Keratinocyte (primary cell): ENCODE measurements around the gene NAPA. TPM values are rescaled to one million over a fixed set of nuclear protein-coding genes. Genes with fewer than 3 reads are reported as not detected.
"Not testable (repeated sequence)": the region's sequence is repeated elsewhere in the genome, so short reads cannot be mapped to it uniquely, and the experiment has no call there.

Source experiments
- DNase-seq: peaks from one replicate; pipeline ENCODE4 v3.0.0-alpha.2; 2011; ENCODE audit warnings: low read depth, missing footprints, low spot score
- FAIRE-seq: peaks from 2 replicates; lab custom pipeline; 2011; peaks lifted over from hg19 to GRCh38; lab: Jason Lieb, UNC
- H2AFZ ChIP-seq: 2 replicates; pipeline ENCODE4 v1.6.0; 2012; ENCODE audit warnings: low read length, control low read depth, inconsistent platforms; ENCODE audit not compliant: control insufficient read depth
- H3K27ac ChIP-seq: 2 replicates; pipeline ENCODE4 v1.5.1; 2011; ENCODE audit warnings: low read length; ENCODE audit not compliant: control insufficient read depth, insufficient read depth
- H3K27me3 ChIP-seq: 3 replicates; pipeline ENCODE4 v1.6.0; 2011; ENCODE audit warnings: low read length; ENCODE audit not compliant: control insufficient read depth, insufficient read depth; ENCODE audit errors: extremely low read depth
- H3K36me3 ChIP-seq, 2 experiments: 2 replicates in 1 of 2; 3 replicates in 1 of 2; pipeline ENCODE4 v1.5.1; 2011; ENCODE audit warnings: low read length in 2 of 2, mild to moderate bottlenecking in 1 of 2; ENCODE audit not compliant: control insufficient read depth in 2 of 2, insufficient read depth in 2 of 2; ENCODE audit errors: extremely low read depth in 1 of 2
- H3K4me1 ChIP-seq: 3 replicates; pipeline ENCODE4 v1.5.1; 2011; ENCODE audit warnings: low read length; ENCODE audit not compliant: control insufficient read depth, insufficient read depth; ENCODE audit errors: extremely low read depth
- H3K4me2 ChIP-seq: 3 replicates; pipeline ENCODE4 v1.6.0; 2011; ENCODE audit warnings: low read depth, low read length; ENCODE audit not compliant: control insufficient read depth, insufficient read depth; ENCODE audit errors: extremely low read depth
- H3K4me3 ChIP-seq, 3 experiments: fragments of 200-600 bp in 1 of 3; sonication (generic) in 1 of 3; 2 replicates in 2 of 3; 3 replicates in 1 of 3; pipeline ENCODE4 v1.5.1; 2011 to 2016; ENCODE audit warnings: low read length in 3 of 3, mild to moderate bottlenecking in 3 of 3, control low read depth in 2 of 3, inconsistent platforms in 1 of 3, low read depth in 1 of 3, mixed read lengths in 1 of 3, mixed run types in 1 of 3, moderate library complexity in 1 of 3; ENCODE audit not compliant: control insufficient read depth in 2 of 3, insufficient read depth in 2 of 3; ENCODE audit errors: extremely low read depth in 1 of 3
- H3K79me2 ChIP-seq: 2 replicates; pipeline ENCODE4 v1.6.0; 2012; ENCODE audit warnings: low read length; ENCODE audit not compliant: control insufficient read depth, insufficient read depth
- H3K9ac ChIP-seq: 3 replicates; pipeline ENCODE4 v1.6.0; 2011; ENCODE audit warnings: low read length; ENCODE audit not compliant: control insufficient read depth, insufficient read depth; ENCODE audit errors: extremely low read depth
- H3K9me1 ChIP-seq: 3 replicates; pipeline ENCODE4 v1.6.0; 2011; ENCODE audit warnings: low read length; ENCODE audit not compliant: control insufficient read depth, insufficient read depth; ENCODE audit errors: extremely low read depth
- H3K9me3 ChIP-seq: 2 replicates; pipeline ENCODE4 v1.5.1; 2012; ENCODE audit warnings: low read depth, low read length; ENCODE audit not compliant: control insufficient read depth
- H4K20me1 ChIP-seq: 3 replicates; pipeline ENCODE4 v1.6.0; 2011; ENCODE audit warnings: low read length; ENCODE audit not compliant: control insufficient read depth, insufficient read depth; ENCODE audit errors: extremely low read depth
- EZH2 ChIP-seq: IDR thresholded peaks from one replicate; pipeline ENCODE4 v1.6.1; 2012; ENCODE audit warnings: inconsistent platforms, mild to moderate bottlenecking, low read length, moderate library complexity
- dilution Hi-C: fragments of 300-500 bp; cut with MboI; formaldehyde crosslinking; loops from one replicate; pipeline ENCODE4 v1.7.0; 2020; ENCODE audit warnings: low sequenced_read_pairs; ENCODE audit not compliant: extremely low pct_ligation_motif_present
- polyA plus RNA-seq, 5 experiments: library from polyadenylated mRNA; depleted of rRNA in 3 of 5; stranded (reverse) in 3 of 5; stranded (forward) in 1 of 5; unstranded in 1 of 5; fragments of >200 nt; gene quantifications; 1 replicate in 1 of 5; 2 replicates in 3 of 5; 3 replicates in 1 of 5; pipeline versions ENCODE4 v1.2.1 to v1.2.3, GENCODE V29; 2011 to 2012; ENCODE audit warnings: missing spikeins in 2 of 5, low read depth in 1 of 5, low replicate concordance in 1 of 5
- TF ChIP-seq, protein P1 (sequence below), 3 experiments: IDR thresholded peaks in 1 of 3; conservative IDR thresholded peaks in 1 of 3; optimal IDR thresholded peaks in 1 of 3; 2 replicates in 2 of 3; 3 replicates in 1 of 3; pipeline versions ENCODE3 to v1.5.1; 2011; ENCODE audit warnings: low read length in 3 of 3, mild to moderate bottlenecking in 3 of 3, moderate library complexity in 2 of 3, control low read depth in 1 of 3, inconsistent platforms in 1 of 3; ENCODE audit not compliant: insufficient read depth in 2 of 3; ENCODE audit errors: extremely low read depth in 1 of 3

The NAPA gene
- polyA plus RNA-seq, 1 donor (not counting 4 experiments of a cell fraction or from before 2014, with no cell fraction given): 89.0 TPM

GRCh38 chr19:47487551-47488515 is 27.0 kb downstream of the NAPA start:
- H4K20me1 ChIP-seq: no peaks in the 10 kb centered on the region
- H3K27me3 ChIP-seq: no peaks in the 10 kb centered on the region
- no peaks in the 10 kb centered on the region for H3K79me2 ChIP-seq
- dilution Hi-C loops: no loop called here
- H3K4me1 ChIP-seq: peaks cover 13% of the 10 kb centered on the region
- no peak overlapping the region for H3K4me3 ChIP-seq
- no peak overlapping the region for H3K27ac ChIP-seq
- no peaks in the 10 kb centered on the region for H3K9me1 ChIP-seq
- TF ChIP-seq EZH2: no peak
- TF ChIP-seq, protein P1, sequence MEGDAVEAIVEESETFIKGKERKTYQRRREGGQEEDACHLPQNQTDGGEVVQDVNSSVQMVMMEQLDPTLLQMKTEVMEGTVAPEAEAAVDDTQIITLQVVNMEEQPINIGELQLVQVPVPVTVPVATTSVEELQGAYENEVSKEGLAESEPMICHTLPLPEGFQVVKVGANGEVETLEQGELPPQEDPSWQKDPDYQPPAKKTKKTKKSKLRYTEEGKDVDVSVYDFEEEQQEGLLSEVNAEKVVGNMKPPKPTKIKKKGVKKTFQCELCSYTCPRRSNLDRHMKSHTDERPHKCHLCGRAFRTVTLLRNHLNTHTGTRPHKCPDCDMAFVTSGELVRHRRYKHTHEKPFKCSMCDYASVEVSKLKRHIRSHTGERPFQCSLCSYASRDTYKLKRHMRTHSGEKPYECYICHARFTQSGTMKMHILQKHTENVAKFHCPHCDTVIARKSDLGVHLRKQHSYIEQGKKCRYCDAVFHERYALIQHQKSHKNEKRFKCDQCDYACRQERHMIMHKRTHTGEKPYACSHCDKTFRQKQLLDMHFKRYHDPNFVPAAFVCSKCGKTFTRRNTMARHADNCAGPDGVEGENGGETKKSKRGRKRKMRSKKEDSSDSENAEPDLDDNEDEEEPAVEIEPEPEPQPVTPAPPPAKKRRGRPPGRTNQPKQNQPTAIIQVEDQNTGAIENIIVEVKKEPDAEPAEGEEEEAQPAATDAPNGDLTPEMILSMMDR (optimal IDR thresholded peaks at IDR 0.05 in 1 of 3, IDR thresholded peaks at IDR 0.05 in 1 of 3, conservative IDR thresholded peaks at IDR 0.05 in 1 of 3; ENCODE audit: extremely low read depth in 1 of 3, insufficient read depth in 2 of 3, low read length in 3 of 3): no peak
- H3K4me2 ChIP-seq: no peak overlapping the region
- FAIRE-seq (no peak), DNase-seq (no peak)
- no peak overlapping the region for H3K9ac ChIP-seq
- H2AFZ ChIP-seq: no peak overlapping the region
- peaks cover 21 to 33% of the 10 kb centered on the region in 2 experiments for H3K36me3 ChIP-seq
- no peaks in the 10 kb centered on the region for H3K9me3 ChIP-seq

- Histone ChIP-seq H3K9me3 (no peaks in the 10 kb centered on the region), H3K9me1 (no peaks in the 10 kb centered on the region), H3K4me2 (no peak overlapping the region), H3K9ac (no peak overlapping the region), H2AFZ (no peak overlapping the region), H3K27me3 (no peaks in the 10 kb centered on the region), H3K27ac (no peak overlapping the region), H3K79me2 (no peaks in the 10 kb centered on the region), H3K4me3 (no peak overlapping the region), H3K36me3 (peaks cover 21 to 29% of the 10 kb centered on the region in 2 experiments), H4K20me1 (no peaks in the 10 kb centered on the region), H3K4me1 (peaks cover 13% of the 10 kb centered on the region)
- no peak for TF ChIP-seq EZH2
- TF ChIP-seq, protein P1 (optimal IDR thresholded peaks at IDR 0.05 in 1 of 3, IDR thresholded peaks at IDR 0.05 in 1 of 3, conservative IDR thresholded peaks at IDR 0.05 in 1 of 3; ENCODE audit: extremely low read depth in 1 of 3, insufficient read depth in 2 of 3, low read length in 3 of 3): no peak
- no peak for FAIRE-seq
- dilution Hi-C loops: no loop called here
- no peak for DNase-seq
Observed at GRCh38 chr19:47486900-47487299, 28.0 kb downstream of the NAPA start.

DNA sequence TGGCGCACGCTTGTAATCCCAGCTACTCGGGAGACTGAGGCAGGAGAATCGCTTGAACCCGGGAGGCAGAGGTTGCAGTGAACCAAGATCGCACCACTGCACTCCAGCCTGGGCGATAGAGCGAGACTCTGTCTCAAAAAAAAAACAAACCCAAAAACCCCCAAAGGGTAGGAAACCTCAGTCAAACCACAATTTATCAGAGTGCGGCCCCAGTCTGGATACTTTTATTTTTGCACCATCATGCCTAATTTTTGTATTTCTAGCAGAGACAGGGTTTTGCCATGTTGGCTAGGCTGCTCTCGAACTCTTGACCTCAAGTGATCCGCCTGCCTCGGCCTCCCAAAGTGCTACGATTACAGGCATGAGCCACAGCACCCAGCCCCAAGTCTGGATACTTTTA is 28.6 kb downstream of the NAPA start:
- Histone ChIP-seq H3K4me1 (peaks cover 13% of the 10 kb centered on the region), H3K36me3 (peaks cover 17 to 24% of the 10 kb centered on the region in 2 experiments)
- dilution Hi-C loops, H3K27ac ChIP-seq, H3K79me2 ChIP-seq, DNase-seq, FAIRE-seq, H3K4me2 ChIP-seq, H3K9ac ChIP-seq, H2AFZ ChIP-seq, H3K9me1 ChIP-seq, H3K9me3 ChIP-seq, H3K4me3 ChIP-seq, H4K20me1 ChIP-seq, H3K27me3 ChIP-seq: not testable (repeated sequence)
